NCI-H748 treated with DMSO at 0.1 percent for 48 hours (cell line): ENCODE measurements around the gene FBH1.

Experiments used
- DNase-seq: peaks from one replicate; lab custom pipeline; 2025; lab: John Stamatoyannopoulos, UW

The FBH1 gene

DNA sequence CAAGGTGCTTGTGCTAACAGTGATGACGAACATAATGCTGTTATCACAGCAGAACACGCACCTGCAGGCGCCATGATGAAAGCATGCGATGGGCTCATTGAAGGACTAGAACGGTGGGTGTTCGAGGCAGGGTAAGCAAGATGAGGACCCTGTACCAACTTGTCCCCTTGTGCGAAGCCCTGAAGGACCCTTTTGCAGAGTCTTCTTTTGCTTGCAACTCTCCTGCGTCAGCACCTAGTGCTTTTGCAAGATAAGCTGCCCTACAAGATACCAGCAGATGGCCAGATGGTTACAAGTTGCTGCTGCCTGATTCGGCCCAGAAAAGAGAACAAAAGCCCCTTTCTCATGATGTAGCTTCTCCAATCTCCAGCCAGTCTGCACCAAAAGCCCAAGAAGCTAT is 91.5 kb downstream of the FBH1 start:
- DNase-seq: no peak

GRCh38 chr10:5983774-5984173 is 93.7 kb downstream of the FBH1 start:
- DNase-seq: no peak

DNA sequence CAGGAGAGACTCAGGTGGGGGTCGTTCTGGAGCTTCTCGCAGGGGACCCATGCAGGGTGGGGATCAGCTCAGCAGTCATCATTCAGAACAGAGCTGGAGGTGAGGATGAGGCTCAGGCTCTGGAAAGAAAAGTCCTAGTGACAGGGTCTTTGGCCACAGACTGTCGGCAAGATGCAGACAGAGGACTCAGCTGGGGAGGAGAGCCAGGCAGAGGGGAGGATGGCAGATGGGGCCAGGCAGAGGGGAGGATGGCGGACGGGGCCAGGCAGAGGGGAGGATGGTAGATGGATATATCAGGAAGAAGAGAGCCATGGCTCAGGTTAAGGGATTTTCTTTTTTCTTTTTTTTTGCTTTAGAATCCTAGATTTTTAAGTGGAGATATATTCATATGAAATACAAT is 95.0 kb downstream of the FBH1 start:
- no peak for DNase-seq
